GM12878 (cell line): Measurements from ENCODE around the gene LHFPL3. TPM values are rescaled to one million over a fixed set of nuclear protein-coding genes. Genes with fewer than 3 reads are reported as not detected.

Experiments used
- ATAC-seq: fragments of 200-7000 bp; cut with Tn5 transposase; 3 replicates; pipeline ENCODE4 v1.9.1; 2020; ENCODE audit warnings: mild to moderate bottlenecking, moderate library complexity
- BruUV-seq: library from RNA; stranded (reverse); fragments of 400-500 nt; replicated peaks from 2 replicates; lab custom pipeline; 2021; lab: Mats Ljungman, UMichigan
- CTCF ChIA-PET: fragments of 300-600 bp; sonication (Branson Sonifier 250); formaldehyde crosslinking; extraction: SDS; loops from one replicate; lab custom pipeline; 2021; ENCODE audit warnings: inconsistent platforms; lab: Yijun Ruan, JAX
- POLR2A ChIA-PET: fragments of 350-600 bp; formaldehyde crosslinking; extraction: SDS; loops from one replicate; lab custom pipeline; 2021; ENCODE audit warnings: inconsistent platforms; lab: Charles Lee
- RAD21 ChIA-PET: fragments of 300-600 bp; sonication (Branson Sonifier 250); formaldehyde crosslinking; loops from one replicate; lab custom pipeline; 2023; ENCODE audit warnings: antibody characterized with exemption; ENCODE audit not compliant: unreplicated experiment; lab: Charles Lee
- SMC1A ChIA-PET: fragments of 300-600 bp; sonication (Branson Sonifier 250); formaldehyde crosslinking; loops from one replicate; lab custom pipeline; 2023; ENCODE audit not compliant: unreplicated experiment, uncharacterized antibody; lab: Charles Lee
- DNase-seq: peaks from one replicate; pipeline ENCODE4 v3.0.0-alpha.2; 2011; ENCODE audit warnings: low read depth, low spot score
- FAIRE-seq: peaks from 3 replicates; lab custom pipeline; 2011; peaks lifted over from hg19 to GRCh38; lab: Jason Lieb, UNC
- H2AFZ ChIP-seq: 2 replicates; pipeline ENCODE4 v1.6.0; 2011; ENCODE audit warnings: low read depth, low read length, control low read depth; ENCODE audit not compliant: control insufficient read depth
- H3K27ac ChIP-seq: 2 replicates; pipeline ENCODE4 v1.5.1; 2011; ENCODE audit warnings: control low read depth; ENCODE audit not compliant: control insufficient read depth, insufficient read depth
- H3K27me3 ChIP-seq, 2 experiments: replicated peaks in 1 of 2; 2 replicates each; pipeline versions ENCODE4 v1.6.0 to v1.6.1; 2011; ENCODE audit warnings: low read length in 1 of 2; ENCODE audit not compliant: control insufficient read depth in 2 of 2, insufficient read depth in 2 of 2
- H3K36me3 ChIP-seq, 2 experiments: 2 replicates each; pipeline ENCODE4 v1.5.1; 2011; ENCODE audit warnings: low read length in 1 of 2; ENCODE audit not compliant: control insufficient read depth in 2 of 2, insufficient read depth in 2 of 2
- H3K4me1 ChIP-seq: 2 replicates; pipeline ENCODE4 v1.6.1; 2011; ENCODE audit warnings: mild to moderate bottlenecking, low read length, moderate library complexity, mixed read lengths; ENCODE audit not compliant: control insufficient read depth, insufficient read depth
- H3K4me2 ChIP-seq: 2 replicates; pipeline ENCODE4 v1.6.0; 2011; ENCODE audit warnings: control low read depth; ENCODE audit not compliant: control insufficient read depth, insufficient read depth
- H3K4me3 ChIP-seq: fragments of 200-600 bp; sonication (generic); 2 replicates; pipeline ENCODE4 v1.5.1; 2016
- H3K79me2 ChIP-seq: 2 replicates; pipeline ENCODE4 v1.6.0; 2011; ENCODE audit warnings: low read length; ENCODE audit not compliant: control insufficient read depth, insufficient read depth
- H3K9ac ChIP-seq: 2 replicates; pipeline ENCODE4 v1.8.0; 2011; ENCODE audit warnings: low read length, control low read depth, mixed read lengths; ENCODE audit not compliant: control insufficient read depth, insufficient read depth
- H3K9me3 ChIP-seq: replicated peaks from 3 replicates; pipeline ENCODE4 v1.5.1; 2011; ENCODE audit warnings: mild to moderate bottlenecking, low read length; ENCODE audit not compliant: control insufficient read depth, insufficient read depth
- H4K20me1 ChIP-seq: 2 replicates; pipeline ENCODE4 v1.6.0; 2011; ENCODE audit not compliant: control insufficient read depth, insufficient read depth
- FOS ChIP-seq: IDR thresholded peaks from 3 replicates; pipeline ENCODE4 v1.6.1; 2011; ENCODE audit warnings: borderline replicate concordance; ENCODE audit not compliant: insufficient read length; ENCODE audit errors: extremely low read depth
- GABPA ChIP-seq: IDR thresholded peaks from 2 replicates; pipeline ENCODE4 v1.6.1; 2014; ENCODE audit warnings: antibody characterized with exemption, low read depth, mild to moderate bottlenecking, inconsistent platforms
- RBBP5 ChIP-seq: fragments of 200-600 bp; sonication (generic); conservative IDR thresholded peaks from 2 replicates; pipeline ENCODE4 v1.6.1; 2016
- TCF7 ChIP-seq: IDR thresholded peaks from 2 replicates; pipeline ENCODE4 v1.6.1; 2014; ENCODE audit warnings: antibody characterized with exemption, borderline replicate concordance
- WGBS: methylation state at CpG from one replicate; pipeline ENCODE4 v1.1.6; 2016; ENCODE audit warnings: low lambda C conversion rate; ENCODE audit not compliant: insufficient replicate concordance, insufficient coverage; ENCODE audit errors: missing lambda C conversion rate; 5-methylcytosine and 5-hydroxymethylcytosine counted together
- in situ Hi-C: fragments of 300-500 bp; cut with MboI; formaldehyde crosslinking; loops from 9 replicates; pipeline ENCODE4 v1.14.3; 2018; ENCODE audit warnings: mixed read lengths
- intact Hi-C: fragments of 100-400 bp; cut with micrococcal nuclease; formaldehyde crosslinking; loops from one replicate; pipeline ENCODE4 v1.14.2; 2022; ENCODE audit not compliant: unreplicated experiment
- polyA plus RNA-seq, 11 experiments: library from polyadenylated mRNA; depleted of rRNA in 4 of 11; unstranded in 6 of 11; stranded (reverse) in 5 of 11; fragments of >200 nt; fragmentation: Nextera tagmentation in 4 of 11; fragmentation: Illumina TruSeq in 1 of 11; extraction: Ambion mirVana in 4 of 11; extraction: Trizol in 1 of 11; gene quantifications; 1 replicate in 1 of 11; 2 replicates in 10 of 11; pipeline versions ENCODE4 v1.2.1 to v1.2.3, GENCODE V29; 2011 to 2016; ENCODE audit warnings: inconsistent platforms in 2 of 11, missing spikeins in 2 of 11, low read depth in 1 of 11
- total RNA-seq, 4 experiments: library from RNA; depleted of rRNA in 3 of 4; stranded (reverse); fragments of >200 nt in 3 of 4; fragmentation: Illumina TruSeq in 1 of 4; extraction: Trizol in 1 of 4; gene quantifications; 2 replicates each; pipeline versions ENCODE4 v1.2.1 to v1.2.3, GENCODE V29; 2013 to 2021
- TF ChIP-seq, protein P1 (sequence below): IDR thresholded peaks from 2 replicates; pipeline ENCODE4 v1.6.1; 2012; ENCODE audit warnings: improper control_type of control experiment, low read depth, low read length; ENCODE audit not compliant: insufficient replicate concordance

LHFPL3 gene
- total and polyA plus RNA-seq, 10 of the 15 experiments (the other 5 are each of a cell fraction or from before 2014, with no cell fraction given), result 0.09 TPM; not detected in 9

DNA sequence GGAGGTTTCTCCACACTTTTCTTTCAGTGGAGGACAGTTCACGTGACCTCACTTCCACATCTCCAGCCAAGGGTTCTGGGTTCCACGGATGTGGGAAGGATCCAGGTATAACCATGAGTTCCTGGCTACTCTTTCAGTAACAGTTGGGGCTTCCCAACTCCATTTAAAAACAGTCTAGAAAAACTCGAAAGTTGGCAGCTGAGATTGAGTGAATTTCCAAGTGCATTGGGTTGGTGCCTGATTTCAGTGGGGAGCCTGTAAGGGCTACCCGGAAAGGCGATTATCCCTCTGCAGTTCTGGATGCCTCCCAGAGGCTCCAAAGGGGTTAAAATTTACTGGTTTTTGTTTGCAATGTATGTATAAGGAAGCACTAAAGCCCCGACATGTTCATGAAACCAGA, 24.3 kb downstream of the LHFPL3 start:
- intact Hi-C loops (no loop called here), in situ Hi-C loops (no loop called here)
- no peak for FAIRE-seq
- RAD21 ChIA-PET, result no interaction called here
- no peak for ATAC-seq
- Histone ChIP-seq H3K4me1 (no peaks in the 10 kb centered on the region), H3K9me3 (no peaks in the 10 kb centered on the region), H3K36me3 (no peaks in the 10 kb centered on the region), H4K20me1 (no peaks in the 10 kb centered on the region), H3K79me2 (no peaks in the 10 kb centered on the region), H2AFZ (no peak overlapping the region), H3K4me2 (no peak overlapping the region), H3K9ac (no peak overlapping the region), H3K4me3 (no peak overlapping the region)
- CTCF ChIA-PET, result interaction anchor here (0.6 kb wide), 1 partner anchor 1123 kb away, joined by 3 read pairs; no protein-coding TSS in a partner anchor
- POLR2A ChIA-PET, result no interaction called here
- DNase-seq, result no peak
- BruUV-seq, result no TSS peak
- WGBS, result 7% methylated on average over 6 of the region's 6 CpGs
- SMC1A ChIA-PET, result no interaction called here
- TF ChIP-seq FOS (no peak), RBBP5 (no peak), GABPA (no peak), TCF7 (no peak)
- TF ChIP-seq, protein P1, sequence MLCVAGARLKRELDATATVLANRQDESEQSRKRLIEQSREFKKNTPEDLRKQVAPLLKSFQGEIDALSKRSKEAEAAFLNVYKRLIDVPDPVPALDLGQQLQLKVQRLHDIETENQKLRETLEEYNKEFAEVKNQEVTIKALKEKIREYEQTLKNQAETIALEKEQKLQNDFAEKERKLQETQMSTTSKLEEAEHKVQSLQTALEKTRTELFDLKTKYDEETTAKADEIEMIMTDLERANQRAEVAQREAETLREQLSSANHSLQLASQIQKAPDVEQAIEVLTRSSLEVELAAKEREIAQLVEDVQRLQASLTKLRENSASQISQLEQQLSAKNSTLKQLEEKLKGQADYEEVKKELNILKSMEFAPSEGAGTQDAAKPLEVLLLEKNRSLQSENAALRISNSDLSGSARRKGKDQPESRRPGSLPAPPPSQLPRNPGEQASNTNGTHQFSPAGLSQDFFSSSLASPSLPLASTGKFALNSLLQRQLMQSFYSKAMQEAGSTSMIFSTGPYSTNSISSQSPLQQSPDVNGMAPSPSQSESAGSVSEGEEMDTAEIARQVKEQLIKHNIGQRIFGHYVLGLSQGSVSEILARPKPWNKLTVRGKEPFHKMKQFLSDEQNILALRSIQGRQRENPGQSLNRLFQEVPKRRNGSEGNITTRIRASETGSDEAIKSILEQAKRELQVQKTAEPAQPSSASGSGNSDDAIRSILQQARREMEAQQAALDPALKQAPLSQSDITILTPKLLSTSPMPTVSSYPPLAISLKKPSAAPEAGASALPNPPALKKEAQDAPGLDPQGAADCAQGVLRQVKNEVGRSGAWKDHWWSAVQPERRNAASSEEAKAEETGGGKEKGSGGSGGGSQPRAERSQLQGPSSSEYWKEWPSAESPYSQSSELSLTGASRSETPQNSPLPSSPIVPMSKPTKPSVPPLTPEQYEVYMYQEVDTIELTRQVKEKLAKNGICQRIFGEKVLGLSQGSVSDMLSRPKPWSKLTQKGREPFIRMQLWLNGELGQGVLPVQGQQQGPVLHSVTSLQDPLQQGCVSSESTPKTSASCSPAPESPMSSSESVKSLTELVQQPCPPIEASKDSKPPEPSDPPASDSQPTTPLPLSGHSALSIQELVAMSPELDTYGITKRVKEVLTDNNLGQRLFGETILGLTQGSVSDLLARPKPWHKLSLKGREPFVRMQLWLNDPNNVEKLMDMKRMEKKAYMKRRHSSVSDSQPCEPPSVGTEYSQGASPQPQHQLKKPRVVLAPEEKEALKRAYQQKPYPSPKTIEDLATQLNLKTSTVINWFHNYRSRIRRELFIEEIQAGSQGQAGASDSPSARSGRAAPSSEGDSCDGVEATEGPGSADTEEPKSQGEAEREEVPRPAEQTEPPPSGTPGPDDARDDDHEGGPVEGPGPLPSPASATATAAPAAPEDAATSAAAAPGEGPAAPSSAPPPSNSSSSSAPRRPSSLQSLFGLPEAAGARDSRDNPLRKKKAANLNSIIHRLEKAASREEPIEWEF, result no peak
- TF ChIP-seq, all 136 proteins: peak for 0
- Histone ChIP-seq H3K27ac (no peak overlapping the region), H3K27me3 (no peaks in the 10 kb centered on the region)
